ENCODE data around the gene HFE. TPM values are rescaled to one million over a fixed set of nuclear protein-coding genes. Genes with fewer than 3 reads are reported as not detected.

HFE gene
- polyA plus RNA-seq, 3 donors, result 13.5 to 16.1 (median 14.1) TPM

- Histone ChIP-seq H3K4me3 (replicated peaks in 1 of 3; ENCODE audit: low read depth in 2 of 3, low read length in 3 of 3) (peak overlapping the region; percentile 59 to 89 (median 84)), H3K4me1 (ENCODE audit: control insufficient read depth in 1 of 2, insufficient read depth in 2 of 2, low read length in 2 of 2) (peaks cover 13 to 19% of the 10 kb centered on the region in 2 donors), H3K36me3 (replicated peaks in 1 of 2; ENCODE audit: control insufficient read depth in 1 of 2, insufficient read depth in 2 of 2, low read length in 2 of 2) (no peaks in the 10 kb centered on the region), H3K27ac (ENCODE audit: low read depth in 1 of 2, low read length in 2 of 2) (peak overlapping the region; percentile 80 to 88), H4K20me1 (ENCODE audit: insufficient read depth, low read length) (no peaks in the 10 kb centered on the region), H3K9ac (ENCODE audit: insufficient read depth, low read length, poor library complexity, severe bottlenecking) (peak overlapping the region; percentile 57), H2AFZ (ENCODE audit: insufficient read depth, low read depth, low read length, poor library complexity, severe bottlenecking) (peak overlapping the region; percentile 70), H3K9me3 (replicated peaks in 1 of 2; ENCODE audit: control insufficient read depth in 1 of 2, insufficient read depth in 1 of 2, low read length in 2 of 2) (peaks cover 0 to 7% of the 10 kb centered on the region in 2 donors), H3K4me2 (replicated peaks; ENCODE audit: extremely low read depth, low read length, poor library complexity, severe bottlenecking) (peak overlapping the region; percentile 83), H3K79me2 (ENCODE audit: insufficient read depth, low read length) (no peaks in the 10 kb centered on the region), H3K27me3 (ENCODE audit: control insufficient read depth in 2 of 2, insufficient read depth in 2 of 2, low read length in 2 of 2) (no peaks in the 10 kb centered on the region)
- peak overlapping the region; percentile 86 to 87 for H3K4me3 Mint-ChIP-seq
- 65% methylated on average over 19 of the region's 22 CpGs for WGBS (ENCODE audit: insufficient coverage)
- intact Hi-C loops (cut with micrococcal nuclease), result loop anchor here (10.0 kb wide), 1 partner anchor 50 kb away; a partner anchor contains a TSS
- peaks cover 0 to 3% (median 2%) of the 10 kb centered on the region in 3 donors for H3K27me3 Mint-ChIP-seq (ENCODE audit: low read depth in 3 of 3)
- peaks cover 16% of the 10 kb centered on the region for H3K4me1 Mint-ChIP-seq
- TF ChIP-seq CTCF (IDR thresholded peaks at IDR 0.05), result peak; percentile 29
- no peak for DNase-seq
- H3K9me3 Mint-ChIP-seq, result peaks cover 0 to 13% (median 4%) of the 10 kb centered on the region in 7 donors
- H3K27ac Mint-ChIP-seq, result peak overlapping the region; percentile 88 to 96 (median 93)
- H3K36me3 Mint-ChIP-seq, result no peaks in the 10 kb centered on the region
Measured at GRCh38 chr6:26104457-26105108, 17.4 kb downstream of the HFE start.

GRCh38 chr6:26105109-26105730, 18.0 kb downstream of the HFE start:
- Mint-ChIP-seq H3K4me1 (peaks cover 20% of the 10 kb centered on the region), H3K36me3 (no peaks in the 10 kb centered on the region), H3K4me3 (no peak overlapping the region), H3K27me3 (ENCODE audit: low read depth in 3 of 3) (peaks cover 0 to 4% (median 2%) of the 10 kb centered on the region in 3 donors), H3K9me3 (peaks cover 0 to 13% (median 4%) of the 10 kb centered on the region in 7 donors), H3K27ac (no peak overlapping the region)
- H3K4me3 ChIP-seq (replicated peaks in 1 of 3; ENCODE audit: low read depth in 2 of 3, low read length in 3 of 3), result no peak overlapping the region
- H3K36me3 ChIP-seq (replicated peaks in 1 of 2; ENCODE audit: control insufficient read depth in 1 of 2, insufficient read depth in 2 of 2, low read length in 2 of 2), result no peaks in the 10 kb centered on the region
- intact Hi-C loops (cut with micrococcal nuclease), result loop anchor here (10.0 kb wide), 1 partner anchor 50 kb away; a partner anchor contains a TSS
- DNase-seq, result no peak
- H4K20me1 ChIP-seq (ENCODE audit: insufficient read depth, low read length), result no peaks in the 10 kb centered on the region
- H3K9ac ChIP-seq (ENCODE audit: insufficient read depth, low read length, poor library complexity, severe bottlenecking), result no peak overlapping the region
- no peak overlapping the region for H2AFZ ChIP-seq (ENCODE audit: insufficient read depth, low read depth, low read length, poor library complexity, severe bottlenecking)
- no peak overlapping the region for H3K27ac ChIP-seq (ENCODE audit: low read depth in 1 of 2, low read length in 2 of 2)
- H3K27me3 ChIP-seq (ENCODE audit: control insufficient read depth in 2 of 2, insufficient read depth in 2 of 2, low read length in 2 of 2), result no peaks in the 10 kb centered on the region
- peaks cover 13 to 19% of the 10 kb centered on the region in 2 donors for H3K4me1 ChIP-seq (ENCODE audit: control insufficient read depth in 1 of 2, insufficient read depth in 2 of 2, low read length in 2 of 2)
- no peaks in the 10 kb centered on the region for H3K79me2 ChIP-seq (ENCODE audit: insufficient read depth, low read length)
- 96% methylated on average over 3 of the region's 8 CpGs for WGBS (ENCODE audit: insufficient coverage)
- no peak for TF ChIP-seq CTCF (IDR thresholded peaks at IDR 0.05)
- H3K4me2 ChIP-seq (replicated peaks; ENCODE audit: extremely low read depth, low read length, poor library complexity, severe bottlenecking), result no peak overlapping the region
- H3K9me3 ChIP-seq (replicated peaks in 1 of 2; ENCODE audit: control insufficient read depth in 1 of 2, insufficient read depth in 1 of 2, low read length in 2 of 2), result peaks cover 0 to 7% of the 10 kb centered on the region in 2 donors

Measured in CD14-positive monocyte (primary cell).